Caco-2 (cell line): ENCODE measurements around the gene PCDHB9. TPM values are rescaled to one million over a fixed set of nuclear protein-coding genes. Genes with fewer than 3 reads are reported as not detected.
A peak's percentile ranks its signal among the peaks of the same experiment; 100 is the strongest.
"Not testable (repeated sequence)": the region's sequence is repeated elsewhere in the genome, so short reads cannot be mapped to it uniquely, and the experiment has no call there.

Experiments used
- BruUV-seq: library from RNA; stranded (reverse); fragments of 400-500 nt; replicated peaks from 2 replicates; lab custom pipeline; 2021; lab: Mats Ljungman, UMichigan
- CTCF ChIA-PET: fragments of 300-600 bp; sonication (Branson Sonifier 250); formaldehyde crosslinking; loops from one replicate; lab custom pipeline; 2022; ENCODE audit warnings: antibody characterized with exemption; lab: Charles Lee
- POLR2A ChIA-PET: fragments of 300-600 bp; sonication (Branson Sonifier 250); formaldehyde crosslinking; loops from one replicate; lab custom pipeline; 2022; ENCODE audit warnings: antibody characterized with exemption; lab: Charles Lee
- DNase-seq, 2 experiments: peaks; one replicate each; pipeline versions ENCODE4 v3.0.0 to v3.0.0-alpha.2; 2020 to 2022
- H3K27me3 ChIP-seq: replicated peaks from 2 replicates; pipeline ENCODE4 v1.6.0; 2011; ENCODE audit warnings: low read length; ENCODE audit not compliant: control insufficient read depth, insufficient read depth
- H3K36me3 ChIP-seq: 2 replicates; pipeline ENCODE4 v1.5.1; 2011; ENCODE audit warnings: low read length; ENCODE audit not compliant: control insufficient read depth, insufficient read depth
- H3K4me1 ChIP-seq: fragments of 250-450 bp; sonication (Bioruptor Pico); 2 replicates; pipeline ENCODE4 v1.5.1; 2020; ENCODE audit warnings: mild to moderate bottlenecking
- H3K4me3 ChIP-seq: 2 replicates; pipeline ENCODE4 v1.5.1; 2011; ENCODE audit warnings: low read depth, mild to moderate bottlenecking, control low read depth, low read length
- H3K9me3 ChIP-seq: fragments of 250-450 bp; sonication (Bioruptor Pico); 2 replicates; pipeline ENCODE4 v1.5.1; 2020; ENCODE audit warnings: mild to moderate bottlenecking, moderate library complexity
- H3K27ac Mint-ChIP-seq: one replicate; pipeline ENCODE4 v1.8.0; 2022; ENCODE audit warnings: mixed read lengths; ENCODE audit not compliant: unreplicated experiment
- H3K27me3 Mint-ChIP-seq: one replicate; pipeline ENCODE4 v1.8.0; 2022; ENCODE audit warnings: mixed read lengths; ENCODE audit not compliant: insufficient read depth, unreplicated experiment
- H3K36me3 Mint-ChIP-seq: one replicate; pipeline ENCODE4 v1.8.0; 2022; ENCODE audit warnings: mild to moderate bottlenecking, mixed read lengths; ENCODE audit not compliant: insufficient read depth, unreplicated experiment
- H3K4me1 Mint-ChIP-seq: one replicate; pipeline ENCODE4 v1.8.0; 2022; ENCODE audit warnings: low read depth, mixed read lengths; ENCODE audit not compliant: unreplicated experiment
- H3K4me3 Mint-ChIP-seq: one replicate; pipeline ENCODE4 v1.8.0; 2022; ENCODE audit warnings: mild to moderate bottlenecking, moderate library complexity, mixed read lengths; ENCODE audit not compliant: unreplicated experiment
- H3K9me3 Mint-ChIP-seq: one replicate; pipeline ENCODE4 v1.8.0; 2022; ENCODE audit warnings: mixed read lengths; ENCODE audit not compliant: unreplicated experiment
- intact Hi-C: fragments of 100-400 bp; cut with micrococcal nuclease; formaldehyde crosslinking; loops from one replicate; pipeline ENCODE4 v1.10.0; 2022; ENCODE audit not compliant: unreplicated experiment
- total RNA-seq: library from RNA; stranded (reverse); gene quantifications from 2 replicates; pipeline ENCODE4 v1.2.3, GENCODE V29; 2022
- TF ChIP-seq, protein P1 (sequence below), 2 experiments: fragments of 200-600 bp in 1 of 2; IDR thresholded peaks; 1 replicate in 1 of 2; 2 replicates in 1 of 2; pipeline versions ENCODE4 v1.5.1 to v1.8.0; 2011 to 2022; ENCODE audit warnings: antibody characterized with exemption in 1 of 2, control low read depth in 1 of 2, inconsistent platforms in 1 of 2, low read depth in 1 of 2, low read length in 1 of 2, mild to moderate bottlenecking in 1 of 2, moderate library complexity in 1 of 2; ENCODE audit not compliant: insufficient read depth in 1 of 2, severe bottlenecking in 1 of 2, unreplicated experiment in 1 of 2

The PCDHB9 gene
- total RNA-seq, 1 experiment from 2014 or later: not detected

DNA sequence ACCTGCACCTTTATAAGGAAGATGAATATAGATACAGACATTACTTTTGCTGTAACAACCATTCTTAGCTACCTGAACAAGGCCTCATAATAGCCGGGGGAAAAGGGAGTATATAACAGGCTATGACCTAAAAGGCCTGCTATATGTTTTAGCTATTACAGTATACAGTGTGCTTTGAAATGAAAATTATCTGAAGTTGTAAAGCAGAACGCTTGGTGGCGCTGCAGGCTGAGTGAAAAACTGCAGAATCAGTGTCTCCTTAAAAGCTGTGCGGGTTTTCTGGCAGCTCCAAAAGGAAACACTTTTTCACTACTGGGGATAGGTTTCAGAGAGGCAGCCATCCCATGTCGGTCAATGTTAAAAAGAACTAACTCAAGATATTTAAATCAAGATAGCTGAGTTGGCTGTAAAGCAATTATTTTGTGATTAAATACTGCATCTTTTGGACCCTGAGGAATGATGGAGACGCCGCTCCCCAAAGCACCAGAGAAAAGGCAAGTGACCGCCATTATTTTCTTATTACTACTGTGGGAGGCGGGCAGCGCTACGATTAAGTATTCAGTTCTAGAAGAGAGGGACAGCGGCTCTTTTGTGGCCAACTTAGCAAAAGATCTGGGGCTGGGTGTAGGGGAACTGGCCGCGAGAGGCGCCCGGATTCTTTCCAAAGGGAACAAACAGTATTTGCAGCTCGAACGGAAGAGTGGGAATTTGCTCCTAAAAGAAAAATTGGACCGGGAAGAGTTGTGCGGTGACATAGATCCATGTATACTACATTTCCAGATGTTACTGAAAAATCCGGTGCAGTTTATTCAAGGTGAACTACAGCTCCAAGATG, 31.2 kb upstream of the PCDHB9 start:
- Histone ChIP-seq H3K27me3 (no peaks in the 10 kb centered on the region), H3K9me3 (0 out of 2 replicates have a peak, but pooled peaks cover 4% of the 10 kb centered on the region), H3K4me3 (no peak overlapping the region), H3K36me3 (no peaks in the 10 kb centered on the region), H3K4me1 (no peaks in the 10 kb centered on the region)
- Mint-ChIP-seq H3K4me1 (no peaks in the 10 kb centered on the region), H3K36me3 (no peaks in the 10 kb centered on the region), H3K27me3 (no peaks in the 10 kb centered on the region), H3K4me3 (no peak overlapping the region), H3K9me3 (peaks cover 32% of the 10 kb centered on the region), H3K27ac (no peak overlapping the region)
- TF ChIP-seq, protein P1, sequence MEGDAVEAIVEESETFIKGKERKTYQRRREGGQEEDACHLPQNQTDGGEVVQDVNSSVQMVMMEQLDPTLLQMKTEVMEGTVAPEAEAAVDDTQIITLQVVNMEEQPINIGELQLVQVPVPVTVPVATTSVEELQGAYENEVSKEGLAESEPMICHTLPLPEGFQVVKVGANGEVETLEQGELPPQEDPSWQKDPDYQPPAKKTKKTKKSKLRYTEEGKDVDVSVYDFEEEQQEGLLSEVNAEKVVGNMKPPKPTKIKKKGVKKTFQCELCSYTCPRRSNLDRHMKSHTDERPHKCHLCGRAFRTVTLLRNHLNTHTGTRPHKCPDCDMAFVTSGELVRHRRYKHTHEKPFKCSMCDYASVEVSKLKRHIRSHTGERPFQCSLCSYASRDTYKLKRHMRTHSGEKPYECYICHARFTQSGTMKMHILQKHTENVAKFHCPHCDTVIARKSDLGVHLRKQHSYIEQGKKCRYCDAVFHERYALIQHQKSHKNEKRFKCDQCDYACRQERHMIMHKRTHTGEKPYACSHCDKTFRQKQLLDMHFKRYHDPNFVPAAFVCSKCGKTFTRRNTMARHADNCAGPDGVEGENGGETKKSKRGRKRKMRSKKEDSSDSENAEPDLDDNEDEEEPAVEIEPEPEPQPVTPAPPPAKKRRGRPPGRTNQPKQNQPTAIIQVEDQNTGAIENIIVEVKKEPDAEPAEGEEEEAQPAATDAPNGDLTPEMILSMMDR (IDR thresholded peaks at IDR 0.05; ENCODE audit: insufficient read depth in 1 of 2, low read depth in 1 of 2, low read length in 1 of 2, severe bottlenecking in 1 of 2, unreplicated experiment in 1 of 2): peak in 1 of 2 experiments; percentile 14
- no TSS peak for BruUV-seq
- ChIA-PET CTCF (interaction anchor here (0.8 kb wide), 1 partner anchor 164 kb away, joined by 3 read pairs; the partner anchor contains the start of gene TAF7), POLR2A (no interaction called here)
- no peak for DNase-seq
- intact Hi-C loops: no loop called here

DNA sequence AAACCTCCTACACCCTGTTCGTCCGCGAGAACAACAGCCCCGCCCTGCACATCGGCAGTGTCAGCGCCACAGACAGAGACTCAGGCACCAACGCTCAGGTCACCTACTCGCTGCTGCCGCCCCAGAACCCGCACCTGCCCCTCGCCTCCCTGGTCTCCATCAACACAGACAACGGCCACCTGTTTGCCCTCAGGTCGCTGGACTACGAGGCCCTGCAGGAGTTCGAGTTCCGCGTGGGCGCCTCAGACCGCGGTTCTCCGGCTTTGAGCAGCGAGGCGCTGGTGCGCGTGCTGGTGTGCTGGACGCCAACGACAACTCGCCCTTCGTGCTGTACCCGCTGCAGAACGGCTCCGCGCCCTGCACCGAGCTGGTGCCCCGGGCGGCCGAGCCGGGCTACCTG, 29.6 kb upstream of the PCDHB9 start:
- intact Hi-C loops, CTCF ChIA-PET, H3K27me3 ChIP-seq, H3K4me3 Mint-ChIP-seq, H3K4me1 Mint-ChIP-seq, DNase-seq, H3K4me1 ChIP-seq, POLR2A ChIA-PET, H3K4me3 ChIP-seq, BruUV-seq, H3K36me3 ChIP-seq, H3K9me3 ChIP-seq, H3K27ac Mint-ChIP-seq, H3K27me3 Mint-ChIP-seq, H3K36me3 Mint-ChIP-seq: not testable (repeated sequence)
- H3K9me3 Mint-ChIP-seq: peaks cover 25% of the 10 kb centered on the region

DNA sequence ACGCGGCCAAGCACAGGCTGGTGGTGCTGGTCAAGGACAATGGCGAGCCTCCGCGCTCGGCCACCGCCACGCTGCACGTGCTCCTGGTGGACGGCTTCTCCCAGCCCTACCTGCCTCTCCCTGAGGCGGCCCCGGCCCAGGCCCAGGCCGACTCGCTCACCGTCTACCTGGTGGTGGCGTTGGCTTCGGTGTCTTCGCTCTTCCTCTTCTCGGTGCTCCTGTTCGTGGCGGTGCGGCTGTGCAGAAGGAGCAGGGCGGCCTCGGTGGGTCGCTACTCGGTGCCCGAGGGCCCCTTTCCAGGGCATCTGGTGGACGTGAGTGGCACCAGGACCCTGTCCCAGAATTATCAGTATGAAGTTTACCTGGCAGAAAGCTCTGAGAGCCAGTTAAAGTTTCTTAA, 29.1 kb upstream of the PCDHB9 start:
- H3K4me1 Mint-ChIP-seq, DNase-seq, BruUV-seq, H3K4me1 ChIP-seq, H3K27me3 ChIP-seq, CTCF ChIA-PET, H3K4me3 Mint-ChIP-seq, intact Hi-C loops, H3K27me3 Mint-ChIP-seq, H3K4me3 ChIP-seq, H3K36me3 Mint-ChIP-seq, H3K9me3 ChIP-seq, H3K36me3 ChIP-seq, H3K27ac Mint-ChIP-seq, POLR2A ChIA-PET: not testable (repeated sequence)
- peaks cover 20% of the 10 kb centered on the region for H3K9me3 Mint-ChIP-seq
